K562 (cell line): Measurements from ENCODE around the gene ITPR2. TPM values are rescaled to one million over a fixed set of nuclear protein-coding genes. Genes with fewer than 3 reads are reported as not detected.

Experiments
- ADNP ChIP-seq: fragments of 200-800 bp; sonication (Bioruptor generic); IDR thresholded peaks from 2 replicates; pipeline ENCODE4 v1.6.1; 2016; ENCODE audit warnings: missing genetic modification characterization, missing compliant biosample characterization
- DNMT1 ChIP-seq: fragments of 450-650 bp; IDR thresholded peaks from 2 replicates; pipeline ENCODE4 v1.6.1; 2016; ENCODE audit warnings: antibody characterized with exemption, mild to moderate bottlenecking
- ELF4 ChIP-seq: fragments of 450-650 bp; formaldehyde crosslinking; IDR thresholded peaks from 2 replicates; pipeline ENCODE4 v1.4.0; 2022; ENCODE audit warnings: missing genetic modification characterization
- EP400 ChIP-seq: fragments of 450-650 bp; IDR thresholded peaks from 2 replicates; pipeline ENCODE4 v1.6.1; 2017; ENCODE audit warnings: antibody characterized with exemption, mild to moderate bottlenecking, moderate library complexity
- FOS ChIP-seq: IDR thresholded peaks from 3 replicates; pipeline ENCODE4 v1.6.1; 2011; ENCODE audit not compliant: insufficient read length; ENCODE audit errors: extremely low read depth
- KAT7 ChIP-seq: sonication (generic); formaldehyde crosslinking; IDR thresholded peaks from 2 replicates; pipeline ENCODE4 v1.8.0; 2022; ENCODE audit warnings: missing genetic modification reagents, mild to moderate bottlenecking, borderline replicate concordance
- KLF16 ChIP-seq: IDR thresholded peaks from 2 replicates; pipeline ENCODE4 v1.6.1; 2016; ENCODE audit warnings: antibody characterized with exemption
- MXI1 ChIP-seq: IDR thresholded peaks from 2 replicates; pipeline ENCODE4 v1.6.1; 2011; ENCODE audit warnings: low read depth, mild to moderate bottlenecking, improper control_type of control experiment, low read length
- SETDB1 ChIP-seq: IDR thresholded peaks from one replicate; pipeline ENCODE4 v1.6.1; 2012; ENCODE audit warnings: low read length, control low read depth, inconsistent platforms
- SMAD4 ChIP-seq: fragments of 250-450 bp; sonication (Bioruptor Pico); conservative IDR thresholded peaks from 2 replicates; pipeline ENCODE4 v1.8.0; 2021; ENCODE audit warnings: inconsistent platforms, mild to moderate bottlenecking, moderate library complexity
- ZBTB17 ChIP-seq: fragments of 450-650 bp; formaldehyde crosslinking; IDR thresholded peaks from 2 replicates; pipeline ENCODE4 v1.4.0; 2020; ENCODE audit warnings: mild to moderate bottlenecking
- ZNF583 ChIP-seq: fragments of 250-450 bp; sonication (Bioruptor Pico); IDR thresholded peaks from 2 replicates; pipeline ENCODE4 v1.4.0; 2020
- ZNF76 ChIP-seq: fragments of 250-450 bp; sonication (Bioruptor Pico); IDR thresholded peaks from 2 replicates; pipeline ENCODE4 v1.4.0; 2020; ENCODE audit warnings: mild to moderate bottlenecking, moderate library complexity, borderline replicate concordance
- polyA plus RNA-seq, 8 experiments: library from polyadenylated mRNA; depleted of rRNA in 4 of 8; stranded (reverse) in 5 of 8; unstranded in 3 of 8; fragments of >200 nt; fragmentation: Nextera tagmentation in 2 of 8; fragmentation: Illumina TruSeq in 1 of 8; extraction: Ambion mirVana in 2 of 8; extraction: Trizol in 1 of 8; gene quantifications; 2 replicates each; pipeline versions ENCODE4 v1.2.1 to v1.2.3, GENCODE V29; 2011 to 2014; ENCODE audit warnings: inconsistent platforms in 1 of 8, missing spikeins in 1 of 8
- total RNA-seq, 7 experiments: library from RNA; depleted of rRNA in 6 of 7; stranded (reverse); fragments of >200 nt in 6 of 7; fragmentation: Illumina TruSeq in 2 of 7; extraction: Trizol in 2 of 7; gene quantifications; 2 replicates each; pipeline versions ENCODE4 v1.2.1 to v1.2.3, GENCODE V29; 2011 to 2021; ENCODE audit warnings: low replicate concordance in 1 of 7
- TF ChIP-seq, protein P1 (sequence below): fragments of 250-450 bp; sonication (Bioruptor Pico); IDR thresholded peaks from 2 replicates; pipeline ENCODE4 v1.4.0; 2020; ENCODE audit warnings: mild to moderate bottlenecking
- TF ChIP-seq, protein P2 (sequence below): fragments of 250-450 bp; sonication (Bioruptor Pico); IDR thresholded peaks from 2 replicates; pipeline ENCODE4 v1.8.0; 2021; ENCODE audit warnings: moderate library complexity, mild to moderate bottlenecking, inconsistent platforms
- TF ChIP-seq, protein P3 (sequence below): fragments of 200-400 bp; formaldehyde crosslinking; IDR thresholded peaks from 2 replicates; pipeline ENCODE4 v1.6.1; 2017; ENCODE audit warnings: mild to moderate bottlenecking, low read depth, low read length, moderate library complexity

ITPR2 gene
- total and polyA plus RNA-seq, 9 of the 15 experiments (the other 6 are each of a cell fraction or from before 2014, with no cell fraction given) = 0.21 to 3.3 (median 0.95) TPM

DNA sequence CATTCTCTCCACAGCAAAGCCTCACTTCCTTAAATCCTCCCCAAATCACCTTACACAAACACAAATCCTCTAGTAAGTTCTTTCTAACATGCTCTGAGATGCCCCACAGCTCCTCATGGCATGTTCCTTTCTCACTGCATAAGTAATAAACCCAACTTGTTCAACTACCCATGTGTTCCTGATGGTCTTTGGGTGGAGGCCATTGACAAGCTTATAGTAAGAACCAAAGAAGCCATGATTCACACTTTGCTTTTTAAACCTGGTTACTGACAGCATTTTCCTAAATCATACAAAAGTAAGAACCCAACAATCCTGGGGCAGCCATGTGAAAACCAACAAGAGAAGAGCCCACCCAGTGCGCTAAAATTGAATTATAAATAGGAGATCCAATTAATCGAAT, 138.6 kb downstream of the ITPR2 start (continued):
- TF ChIP-seq, protein P1, sequence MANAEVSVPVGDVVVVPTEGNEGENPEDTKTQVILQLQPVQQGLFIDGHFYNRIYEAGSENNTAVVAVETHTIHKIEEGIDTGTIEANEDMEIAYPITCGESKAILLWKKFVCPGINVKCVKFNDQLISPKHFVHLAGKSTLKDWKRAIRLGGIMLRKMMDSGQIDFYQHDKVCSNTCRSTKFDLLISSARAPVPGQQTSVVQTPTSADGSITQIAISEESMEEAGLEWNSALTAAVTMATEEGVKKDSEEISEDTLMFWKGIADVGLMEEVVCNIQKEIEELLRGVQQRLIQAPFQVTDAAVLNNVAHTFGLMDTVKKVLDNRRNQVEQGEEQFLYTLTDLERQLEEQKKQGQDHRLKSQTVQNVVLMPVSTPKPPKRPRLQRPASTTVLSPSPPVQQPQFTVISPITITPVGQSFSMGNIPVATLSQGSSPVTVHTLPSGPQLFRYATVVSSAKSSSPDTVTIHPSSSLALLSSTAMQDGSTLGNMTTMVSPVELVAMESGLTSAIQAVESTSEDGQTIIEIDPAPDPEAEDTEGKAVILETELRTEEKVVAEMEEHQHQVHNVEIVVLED (CRISPR knock-in tag) = peak; percentile 11; the same call in 1 of the 2 replicates
- TF ChIP-seq, protein P2, sequence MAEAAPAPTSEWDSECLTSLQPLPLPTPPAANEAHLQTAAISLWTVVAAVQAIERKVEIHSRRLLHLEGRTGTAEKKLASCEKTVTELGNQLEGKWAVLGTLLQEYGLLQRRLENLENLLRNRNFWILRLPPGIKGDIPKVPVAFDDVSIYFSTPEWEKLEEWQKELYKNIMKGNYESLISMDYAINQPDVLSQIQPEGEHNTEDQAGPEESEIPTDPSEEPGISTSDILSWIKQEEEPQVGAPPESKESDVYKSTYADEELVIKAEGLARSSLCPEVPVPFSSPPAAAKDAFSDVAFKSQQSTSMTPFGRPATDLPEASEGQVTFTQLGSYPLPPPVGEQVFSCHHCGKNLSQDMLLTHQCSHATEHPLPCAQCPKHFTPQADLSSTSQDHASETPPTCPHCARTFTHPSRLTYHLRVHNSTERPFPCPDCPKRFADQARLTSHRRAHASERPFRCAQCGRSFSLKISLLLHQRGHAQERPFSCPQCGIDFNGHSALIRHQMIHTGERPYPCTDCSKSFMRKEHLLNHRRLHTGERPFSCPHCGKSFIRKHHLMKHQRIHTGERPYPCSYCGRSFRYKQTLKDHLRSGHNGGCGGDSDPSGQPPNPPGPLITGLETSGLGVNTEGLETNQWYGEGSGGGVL = no peak
- no peak for TF ChIP-seq DNMT1
- TF ChIP-seq MXI1 = no peak
- TF ChIP-seq, protein P3, sequence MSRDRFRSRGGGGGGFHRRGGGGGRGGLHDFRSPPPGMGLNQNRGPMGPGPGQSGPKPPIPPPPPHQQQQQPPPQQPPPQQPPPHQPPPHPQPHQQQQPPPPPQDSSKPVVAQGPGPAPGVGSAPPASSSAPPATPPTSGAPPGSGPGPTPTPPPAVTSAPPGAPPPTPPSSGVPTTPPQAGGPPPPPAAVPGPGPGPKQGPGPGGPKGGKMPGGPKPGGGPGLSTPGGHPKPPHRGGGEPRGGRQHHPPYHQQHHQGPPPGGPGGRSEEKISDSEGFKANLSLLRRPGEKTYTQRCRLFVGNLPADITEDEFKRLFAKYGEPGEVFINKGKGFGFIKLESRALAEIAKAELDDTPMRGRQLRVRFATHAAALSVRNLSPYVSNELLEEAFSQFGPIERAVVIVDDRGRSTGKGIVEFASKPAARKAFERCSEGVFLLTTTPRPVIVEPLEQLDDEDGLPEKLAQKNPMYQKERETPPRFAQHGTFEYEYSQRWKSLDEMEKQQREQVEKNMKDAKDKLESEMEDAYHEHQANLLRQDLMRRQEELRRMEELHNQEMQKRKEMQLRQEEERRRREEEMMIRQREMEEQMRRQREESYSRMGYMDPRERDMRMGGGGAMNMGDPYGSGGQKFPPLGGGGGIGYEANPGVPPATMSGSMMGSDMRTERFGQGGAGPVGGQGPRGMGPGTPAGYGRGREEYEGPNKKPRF = no peak
- no peak for TF ChIP-seq ZNF76 (CRISPR knock-in tag)
- no peak for TF ChIP-seq KLF16
- TF ChIP-seq FOS = no peak
- TF ChIP-seq ELF4 (CRISPR knock-in tag) = 0 out of 2 replicates have a peak, but pooled peaks have one; percentile 6
- no peak for TF ChIP-seq KAT7 (CRISPR knock-in tag)
- 0 out of 2 replicates have a peak, but pooled peaks have one; percentile 30 for TF ChIP-seq SMAD4 (CRISPR knock-in tag)
- 0 out of 2 replicates have a peak, but pooled peaks have one; percentile 41 for TF ChIP-seq ZBTB17 (CRISPR knock-in tag)
- no peak for TF ChIP-seq EP400
- no peak for TF ChIP-seq SETDB1
- no peak for TF ChIP-seq ZNF583 (CRISPR knock-in tag)
- TF ChIP-seq ADNP (tag) = no peak
